Measurements from ENCODE around the gene ZNHIT6.
"Not testable (repeated sequence)": the region's sequence is repeated elsewhere in the genome, so short reads cannot be mapped to it uniquely, and the experiment has no call there.

Gene ZNHIT6

DNA sequence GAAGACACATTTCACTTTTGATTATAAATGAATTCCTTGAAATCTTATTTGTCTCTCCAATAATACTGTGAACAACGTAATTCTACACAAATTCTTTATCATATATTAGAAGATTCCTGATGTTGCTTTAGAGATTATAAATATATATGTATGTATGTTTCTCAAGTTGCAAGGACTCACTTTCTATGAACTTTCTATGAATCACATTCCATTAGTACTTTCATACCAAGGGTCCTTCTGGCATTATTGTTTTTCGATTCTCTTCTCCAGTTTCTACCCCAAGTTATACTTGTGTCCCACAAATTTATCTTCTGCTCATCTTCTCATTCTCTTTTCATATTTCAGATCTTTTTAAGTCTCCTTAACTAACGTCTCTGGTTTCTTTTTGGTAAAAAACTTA is 55.9 kb downstream of the ZNHIT6 start:
- Histone ChIP-seq H3K27me3 (replicated peaks; ENCODE audit: control insufficient read depth, insufficient read depth, low read length, poor library complexity, severe bottlenecking) (no peaks in the 10 kb centered on the region), H3K9me3 (ENCODE audit: control insufficient read depth, low read length) (no peaks in the 10 kb centered on the region), H3K4me1 (ENCODE audit: control insufficient read depth, insufficient read depth, low read length, poor library complexity, severe bottlenecking) (no peaks in the 10 kb centered on the region), H3K36me3 (ENCODE audit: control insufficient read depth, insufficient read depth, low read length) (peaks cover 16% of the 10 kb centered on the region), H3K4me3 (ENCODE audit: insufficient read depth, low read depth, low read length, poor library complexity, severe bottlenecking) (no peak overlapping the region), H3K27ac (ENCODE audit: insufficient read depth, low read length, poor library complexity, severe bottlenecking) (no peak overlapping the region)
- DNase-seq = no peak

- no peaks in the 10 kb centered on the region for H3K27me3 ChIP-seq (replicated peaks; ENCODE audit: control insufficient read depth, insufficient read depth, low read length, poor library complexity, severe bottlenecking)
- no peaks in the 10 kb centered on the region for H3K9me3 ChIP-seq (ENCODE audit: control insufficient read depth, low read length)
- peaks cover 16% of the 10 kb centered on the region for H3K36me3 ChIP-seq (ENCODE audit: control insufficient read depth, insufficient read depth, low read length)
- no peak for DNase-seq
- H3K4me3 ChIP-seq (ENCODE audit: insufficient read depth, low read depth, low read length, poor library complexity, severe bottlenecking) = no peak overlapping the region
- no peak overlapping the region for H3K27ac ChIP-seq (ENCODE audit: insufficient read depth, low read length, poor library complexity, severe bottlenecking)
- no peaks in the 10 kb centered on the region for H3K4me1 ChIP-seq (ENCODE audit: control insufficient read depth, insufficient read depth, low read length, poor library complexity, severe bottlenecking)
Observed at GRCh38 chr1:85650645-85651044, 57.6 kb downstream of the ZNHIT6 start.

DNA sequence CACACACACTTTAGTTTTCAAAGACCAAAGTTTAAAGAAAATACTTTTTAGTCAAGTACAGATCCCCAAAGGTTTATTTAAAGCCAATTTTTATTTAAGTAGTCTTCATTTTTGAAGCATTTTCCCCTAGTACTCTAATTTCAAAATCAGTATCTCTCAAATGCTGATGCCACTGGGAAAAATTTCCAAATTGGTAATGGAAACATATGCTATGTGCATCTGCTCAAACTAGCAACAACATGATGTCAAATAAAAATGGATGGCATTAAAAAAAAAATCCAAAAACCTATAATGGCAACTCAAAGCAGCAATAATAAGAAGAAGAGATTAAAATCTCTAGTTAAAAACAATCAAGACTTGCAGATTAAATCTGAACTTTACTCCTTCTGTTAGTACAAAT is 58.6 kb downstream of the ZNHIT6 start:
- Histone ChIP-seq H3K4me3 (ENCODE audit: insufficient read depth, low read depth, low read length, poor library complexity, severe bottlenecking) (no peak overlapping the region), H3K27me3 (replicated peaks; ENCODE audit: control insufficient read depth, insufficient read depth, low read length, poor library complexity, severe bottlenecking) (no peaks in the 10 kb centered on the region), H3K4me1 (ENCODE audit: control insufficient read depth, insufficient read depth, low read length, poor library complexity, severe bottlenecking) (no peaks in the 10 kb centered on the region), H3K36me3 (ENCODE audit: control insufficient read depth, insufficient read depth, low read length) (peaks cover 16% of the 10 kb centered on the region), H3K27ac (ENCODE audit: insufficient read depth, low read length, poor library complexity, severe bottlenecking) (no peak overlapping the region), H3K9me3 (ENCODE audit: control insufficient read depth, low read length) (no peaks in the 10 kb centered on the region)
- DNase-seq = no peak

DNA sequence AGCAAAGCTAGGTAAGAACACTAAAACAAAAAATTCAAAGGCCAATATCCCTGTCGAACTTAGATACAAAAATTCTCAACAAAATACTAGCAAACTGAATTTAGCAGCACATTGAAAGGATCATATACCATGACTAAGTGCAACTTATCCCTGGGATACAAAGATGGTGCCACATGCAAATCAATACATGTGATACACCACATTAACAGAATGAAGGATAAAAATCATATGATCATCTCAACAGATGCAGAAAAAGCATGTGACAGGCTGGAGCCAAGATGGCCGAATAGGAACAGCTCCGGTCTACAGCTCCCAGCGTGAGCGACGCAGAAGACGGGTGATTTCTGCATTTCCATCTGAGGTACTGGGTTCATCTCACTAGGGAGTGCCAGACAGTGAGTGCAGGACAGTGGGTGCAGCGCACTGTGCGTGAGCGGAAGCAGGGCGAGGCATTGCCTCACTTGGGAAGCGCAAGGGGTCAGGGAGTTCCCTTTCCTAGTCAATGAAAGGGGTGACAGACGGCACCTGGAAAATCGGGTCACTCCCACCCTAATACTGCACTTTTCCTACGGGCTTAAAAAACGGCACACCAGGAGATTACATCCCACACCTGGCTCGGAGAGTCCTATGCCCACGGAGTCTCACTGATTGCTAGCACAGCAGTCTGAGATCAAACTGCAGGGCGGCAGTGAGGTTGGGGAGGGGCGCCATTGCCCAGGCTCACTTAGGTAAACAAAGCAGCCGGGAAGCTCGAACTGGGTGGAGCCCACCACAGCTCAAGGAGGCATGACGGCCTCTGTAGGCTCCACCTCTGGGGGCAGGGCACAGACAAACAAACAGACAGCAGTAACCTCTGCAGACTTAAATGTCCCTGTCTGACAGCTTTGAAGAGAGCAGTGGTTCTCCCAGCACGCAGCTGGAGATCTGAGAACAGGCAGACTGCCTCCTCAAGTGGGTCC is 66.4 kb downstream of the ZNHIT6 start:
- not testable (repeated sequence) for H3K4me3 ChIP-seq (ENCODE audit: insufficient read depth, low read depth, low read length, poor library complexity, severe bottlenecking); H3K4me1 ChIP-seq (ENCODE audit: control insufficient read depth, insufficient read depth, low read length, poor library complexity, severe bottlenecking); DNase-seq

DNA sequence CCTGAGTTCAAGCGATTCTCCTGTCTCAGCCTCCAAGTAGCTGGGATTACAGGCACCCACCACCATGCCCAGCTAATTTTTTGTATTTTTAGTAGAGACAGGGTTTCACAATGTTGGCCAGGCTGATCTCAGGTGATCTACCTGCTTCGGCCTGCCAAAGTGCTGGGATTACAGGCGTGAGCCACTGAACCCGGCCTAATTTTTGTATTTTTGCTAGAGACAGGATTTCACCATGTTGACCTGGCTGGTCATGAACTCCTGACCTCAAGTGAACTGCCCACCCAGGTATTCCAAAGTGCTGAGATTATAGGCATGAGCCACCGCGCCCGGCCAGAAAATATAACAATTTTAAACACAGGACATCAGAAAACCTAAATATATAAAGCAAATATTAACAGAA is 68.3 kb downstream of the ZNHIT6 start:
- DNase-seq; H3K9me3 ChIP-seq (ENCODE audit: control insufficient read depth, low read length); H3K27ac ChIP-seq (ENCODE audit: insufficient read depth, low read length, poor library complexity, severe bottlenecking); H3K36me3 ChIP-seq (ENCODE audit: control insufficient read depth, insufficient read depth, low read length); H3K4me1 ChIP-seq (ENCODE audit: control insufficient read depth, insufficient read depth, low read length, poor library complexity, severe bottlenecking); H3K27me3 ChIP-seq (replicated peaks; ENCODE audit: control insufficient read depth, insufficient read depth, low read length, poor library complexity, severe bottlenecking); H3K4me3 ChIP-seq (ENCODE audit: insufficient read depth, low read depth, low read length, poor library complexity, severe bottlenecking): not testable (repeated sequence)

More for the DNA sequence above, 66.4 kb downstream of the ZNHIT6 start:
- H3K27me3 ChIP-seq (replicated peaks; ENCODE audit: control insufficient read depth, insufficient read depth, low read length, poor library complexity, severe bottlenecking); H3K9me3 ChIP-seq (ENCODE audit: control insufficient read depth, low read length); H3K36me3 ChIP-seq (ENCODE audit: control insufficient read depth, insufficient read depth, low read length); H3K27ac ChIP-seq (ENCODE audit: insufficient read depth, low read length, poor library complexity, severe bottlenecking): not testable (repeated sequence)

DNA sequence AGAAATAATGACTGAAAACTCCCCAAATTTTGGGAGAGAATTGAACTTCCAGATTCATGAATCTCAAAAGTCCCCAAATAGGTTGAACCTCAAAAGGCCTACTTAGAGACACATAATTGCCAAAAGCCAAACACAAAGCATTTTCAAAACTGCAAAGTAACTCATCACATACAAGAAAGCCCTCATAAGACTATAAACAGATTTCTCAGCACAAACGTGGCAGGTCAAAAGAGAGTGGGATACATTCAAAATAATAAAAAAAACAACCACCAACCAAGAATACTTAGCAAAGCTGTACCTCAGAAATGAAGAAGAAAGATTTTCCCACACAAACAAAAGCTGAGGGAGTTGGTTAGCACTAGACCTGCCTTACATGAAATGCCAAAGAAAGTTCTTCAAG is 69.8 kb downstream of the ZNHIT6 start:
- H3K4me1 ChIP-seq (ENCODE audit: control insufficient read depth, insufficient read depth, low read length, poor library complexity, severe bottlenecking) = no peaks in the 10 kb centered on the region
- H3K9me3 ChIP-seq (ENCODE audit: control insufficient read depth, low read length) = no peaks in the 10 kb centered on the region
- DNase-seq = no peak
- H3K27me3 ChIP-seq (replicated peaks; ENCODE audit: control insufficient read depth, insufficient read depth, low read length, poor library complexity, severe bottlenecking) = no peaks in the 10 kb centered on the region
- H3K4me3 ChIP-seq (ENCODE audit: insufficient read depth, low read depth, low read length, poor library complexity, severe bottlenecking) = no peak overlapping the region
- H3K27ac ChIP-seq (ENCODE audit: insufficient read depth, low read length, poor library complexity, severe bottlenecking) = no peak overlapping the region
- H3K36me3 ChIP-seq (ENCODE audit: control insufficient read depth, insufficient read depth, low read length) = no peaks in the 10 kb centered on the region

GRCh38 chr1:85630493-85630892 is 77.7 kb downstream of the ZNHIT6 start:
- H3K36me3 ChIP-seq (ENCODE audit: control insufficient read depth, insufficient read depth, low read length) = no peaks in the 10 kb centered on the region
- no peaks in the 10 kb centered on the region for H3K27me3 ChIP-seq (replicated peaks; ENCODE audit: control insufficient read depth, insufficient read depth, low read length, poor library complexity, severe bottlenecking)
- no peaks in the 10 kb centered on the region for H3K9me3 ChIP-seq (ENCODE audit: control insufficient read depth, low read length)
- DNase-seq = no peak
- H3K27ac ChIP-seq (ENCODE audit: insufficient read depth, low read length, poor library complexity, severe bottlenecking) = no peak overlapping the region
- no peaks in the 10 kb centered on the region for H3K4me1 ChIP-seq (ENCODE audit: control insufficient read depth, insufficient read depth, low read length, poor library complexity, severe bottlenecking)
- H3K4me3 ChIP-seq (ENCODE audit: insufficient read depth, low read depth, low read length, poor library complexity, severe bottlenecking) = no peak overlapping the region

DNA sequence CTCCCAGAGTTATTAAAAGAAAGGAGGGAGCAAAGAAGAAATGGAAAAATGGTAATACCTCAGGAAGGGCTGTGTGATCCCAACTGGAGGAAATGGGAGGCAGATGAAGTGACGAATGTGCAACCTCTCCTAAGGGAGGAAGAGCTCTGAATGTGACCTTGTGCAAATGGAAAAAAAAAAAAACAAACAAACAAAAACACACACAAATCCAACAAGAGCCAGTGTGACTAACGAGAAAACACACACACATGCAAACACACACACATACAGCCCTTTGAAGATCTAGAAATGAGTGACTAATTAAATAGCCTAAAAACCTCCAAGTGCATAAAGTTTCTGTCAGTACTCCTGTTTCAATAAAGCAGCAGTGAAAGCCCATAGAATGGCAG is 78.7 kb downstream of the ZNHIT6 start:
- DNase-seq = no peak
- H3K36me3 ChIP-seq (ENCODE audit: control insufficient read depth, insufficient read depth, low read length) = no peaks in the 10 kb centered on the region
- H3K9me3 ChIP-seq (ENCODE audit: control insufficient read depth, low read length) = no peaks in the 10 kb centered on the region
- H3K27me3 ChIP-seq (replicated peaks; ENCODE audit: control insufficient read depth, insufficient read depth, low read length, poor library complexity, severe bottlenecking) = no peaks in the 10 kb centered on the region
- H3K4me1 ChIP-seq (ENCODE audit: control insufficient read depth, insufficient read depth, low read length, poor library complexity, severe bottlenecking) = no peaks in the 10 kb centered on the region
- H3K4me3 ChIP-seq (ENCODE audit: insufficient read depth, low read depth, low read length, poor library complexity, severe bottlenecking) = no peak overlapping the region
- no peak overlapping the region for H3K27ac ChIP-seq (ENCODE audit: insufficient read depth, low read length, poor library complexity, severe bottlenecking)

DNA sequence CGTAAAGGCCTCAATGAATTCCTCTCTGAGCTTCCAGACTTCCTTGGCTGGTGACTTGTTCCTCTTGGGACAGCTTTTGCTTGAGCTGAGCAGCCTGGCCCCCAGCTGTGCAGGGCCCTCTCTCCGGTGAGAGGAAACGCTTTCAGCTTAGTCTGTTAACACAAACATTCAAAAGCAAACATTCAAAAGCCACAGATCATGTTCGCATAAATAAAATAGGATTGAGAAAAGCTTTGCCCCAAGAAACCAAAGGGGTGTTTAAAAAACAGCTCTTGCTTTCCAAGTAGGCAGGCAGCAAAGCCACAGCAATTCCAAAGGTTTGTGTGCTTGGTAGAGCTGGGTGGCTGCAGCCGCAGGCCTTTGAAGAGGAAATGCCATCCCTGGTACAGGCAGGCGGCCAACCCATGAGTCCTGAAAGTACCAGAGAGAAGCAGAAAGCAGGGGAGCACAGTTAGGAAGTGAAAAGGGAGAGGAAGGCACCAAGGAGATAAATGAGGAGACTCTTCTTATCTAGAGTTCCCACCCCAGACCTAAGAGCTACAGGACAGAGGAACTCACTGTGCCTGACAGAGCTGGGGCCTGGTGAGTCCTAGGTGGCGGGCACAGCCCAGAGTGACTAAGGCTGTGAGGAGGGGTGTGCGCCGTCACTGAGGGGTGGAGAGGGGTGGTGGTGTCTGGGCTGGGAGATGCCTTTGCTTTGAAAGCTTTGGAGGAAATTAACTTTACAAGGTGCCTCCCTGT is 79.3 kb downstream of the ZNHIT6 start:
- H3K27me3 ChIP-seq (replicated peaks; ENCODE audit: control insufficient read depth, insufficient read depth, low read length, poor library complexity, severe bottlenecking) = no peaks in the 10 kb centered on the region
- no peak overlapping the region for H3K4me3 ChIP-seq (ENCODE audit: insufficient read depth, low read depth, low read length, poor library complexity, severe bottlenecking)
- no peaks in the 10 kb centered on the region for H3K36me3 ChIP-seq (ENCODE audit: control insufficient read depth, insufficient read depth, low read length)
- DNase-seq = no peak
- no peaks in the 10 kb centered on the region for H3K9me3 ChIP-seq (ENCODE audit: control insufficient read depth, low read length)
- no peak overlapping the region for H3K27ac ChIP-seq (ENCODE audit: insufficient read depth, low read length, poor library complexity, severe bottlenecking)
- H3K4me1 ChIP-seq (ENCODE audit: control insufficient read depth, insufficient read depth, low read length, poor library complexity, severe bottlenecking) = no peaks in the 10 kb centered on the region

DNA sequence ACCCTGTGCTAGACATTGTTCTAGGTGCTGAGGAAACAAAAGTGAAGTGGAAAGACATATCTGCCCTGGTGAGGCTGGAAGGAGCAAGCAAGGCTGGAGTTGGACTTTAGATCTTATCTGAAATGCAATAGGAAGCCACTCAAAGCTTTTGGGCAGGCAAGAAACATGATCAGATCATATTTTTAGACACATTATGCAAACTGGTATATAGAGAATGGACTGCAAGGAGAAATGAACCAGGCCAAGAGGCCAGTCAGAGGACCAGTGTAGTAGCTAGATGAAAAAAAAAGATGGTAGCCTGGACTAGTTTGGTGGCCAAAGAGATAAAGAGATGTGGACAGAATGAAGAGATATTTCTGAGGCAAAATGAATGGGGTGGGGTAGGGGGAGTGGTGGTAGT is 81.4 kb downstream of the ZNHIT6 start:
- Histone ChIP-seq H3K4me3 (ENCODE audit: insufficient read depth, low read depth, low read length, poor library complexity, severe bottlenecking) (no peak overlapping the region), H3K4me1 (ENCODE audit: control insufficient read depth, insufficient read depth, low read length, poor library complexity, severe bottlenecking) (no peaks in the 10 kb centered on the region), H3K27me3 (replicated peaks; ENCODE audit: control insufficient read depth, insufficient read depth, low read length, poor library complexity, severe bottlenecking) (no peaks in the 10 kb centered on the region), H3K27ac (ENCODE audit: insufficient read depth, low read length, poor library complexity, severe bottlenecking) (no peak overlapping the region), H3K9me3 (ENCODE audit: control insufficient read depth, low read length) (no peaks in the 10 kb centered on the region), H3K36me3 (ENCODE audit: control insufficient read depth, insufficient read depth, low read length) (no peaks in the 10 kb centered on the region)
- no peak for DNase-seq

Data from effector memory CD4-positive, alpha-beta T cell (primary cell).